GM21390 (cell line): ENCODE measurements around the gene MTREX.

Source experiments
- ATAC-seq: cut with Tn5 transposase; IDR thresholded peaks from one replicate; pipeline ENCODE4 v1.9.1; 2021; ENCODE audit not compliant: unreplicated experiment

The MTREX gene

DNA sequence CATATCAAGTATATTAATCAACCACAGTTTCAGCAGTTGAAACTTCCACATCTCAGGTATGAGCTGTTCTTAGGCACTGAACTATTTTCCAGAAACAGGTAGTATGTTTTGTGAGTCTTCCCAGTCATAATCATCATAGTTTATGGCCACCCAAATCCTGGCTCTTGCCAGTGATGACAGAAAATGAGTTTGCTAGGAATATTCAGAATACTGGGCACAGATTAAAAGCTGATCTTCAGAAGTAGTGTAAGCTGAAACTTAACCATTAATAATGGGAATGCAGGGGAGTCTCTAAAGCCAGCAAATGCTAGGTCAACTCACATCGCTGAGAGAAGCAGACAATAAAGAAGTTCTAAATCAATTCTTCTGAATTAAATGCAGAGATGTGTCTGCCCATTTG, 162.5 kb downstream of the MTREX start:
- ATAC-seq = no peak

DNA sequence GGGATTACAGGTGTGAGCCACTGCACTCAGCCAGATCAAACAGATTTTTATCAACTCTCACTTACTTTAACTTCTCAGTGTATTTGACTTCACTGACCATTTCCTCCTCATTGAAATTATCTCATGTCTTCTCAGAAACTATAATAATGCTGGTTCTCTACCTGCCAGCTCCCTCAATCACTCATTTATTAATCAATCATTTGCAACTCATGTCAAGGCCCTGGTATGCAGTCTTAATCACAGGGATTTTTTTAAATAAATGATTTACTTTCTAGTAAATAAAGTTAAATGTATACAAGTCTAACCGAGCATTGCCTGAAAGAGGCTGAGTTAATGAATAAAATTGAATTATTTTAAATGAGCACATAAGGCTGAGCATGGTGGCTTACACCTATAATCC, 163.7 kb downstream of the MTREX start:
- no peak for ATAC-seq

DNA sequence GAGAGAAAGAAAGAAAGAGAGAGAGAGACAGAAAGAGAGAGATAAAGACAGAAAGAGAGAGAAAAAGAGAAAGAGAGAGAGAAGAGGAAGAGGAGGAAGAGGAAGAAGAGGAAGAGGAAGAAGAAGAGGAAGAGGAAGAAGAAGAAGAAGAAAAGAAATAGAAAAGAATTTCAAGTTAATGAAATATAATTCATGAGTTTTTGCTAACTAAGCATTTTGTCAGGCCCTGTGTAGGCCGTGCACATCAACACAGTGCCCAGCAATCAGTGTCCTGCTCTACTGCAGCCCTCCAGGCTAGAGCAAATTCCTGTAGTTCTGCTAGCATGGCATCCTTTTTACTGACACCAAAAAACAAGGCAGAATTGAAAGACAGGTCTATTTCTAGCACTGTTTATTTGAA, 164.9 kb downstream of the MTREX start:
- ATAC-seq = no peak
